ENCODE results near the gene ELAVL1. TPM values are rescaled to one million over a fixed set of nuclear protein-coding genes. Genes with fewer than 3 reads are reported as not detected.
"Not testable (repeated sequence)": the region's sequence is repeated elsewhere in the genome, so short reads cannot be mapped to it uniquely, and the experiment has no call there.

The ELAVL1 gene
- total RNA-seq, 1 donor from 2014 or later = 53.3 TPM

DNA sequence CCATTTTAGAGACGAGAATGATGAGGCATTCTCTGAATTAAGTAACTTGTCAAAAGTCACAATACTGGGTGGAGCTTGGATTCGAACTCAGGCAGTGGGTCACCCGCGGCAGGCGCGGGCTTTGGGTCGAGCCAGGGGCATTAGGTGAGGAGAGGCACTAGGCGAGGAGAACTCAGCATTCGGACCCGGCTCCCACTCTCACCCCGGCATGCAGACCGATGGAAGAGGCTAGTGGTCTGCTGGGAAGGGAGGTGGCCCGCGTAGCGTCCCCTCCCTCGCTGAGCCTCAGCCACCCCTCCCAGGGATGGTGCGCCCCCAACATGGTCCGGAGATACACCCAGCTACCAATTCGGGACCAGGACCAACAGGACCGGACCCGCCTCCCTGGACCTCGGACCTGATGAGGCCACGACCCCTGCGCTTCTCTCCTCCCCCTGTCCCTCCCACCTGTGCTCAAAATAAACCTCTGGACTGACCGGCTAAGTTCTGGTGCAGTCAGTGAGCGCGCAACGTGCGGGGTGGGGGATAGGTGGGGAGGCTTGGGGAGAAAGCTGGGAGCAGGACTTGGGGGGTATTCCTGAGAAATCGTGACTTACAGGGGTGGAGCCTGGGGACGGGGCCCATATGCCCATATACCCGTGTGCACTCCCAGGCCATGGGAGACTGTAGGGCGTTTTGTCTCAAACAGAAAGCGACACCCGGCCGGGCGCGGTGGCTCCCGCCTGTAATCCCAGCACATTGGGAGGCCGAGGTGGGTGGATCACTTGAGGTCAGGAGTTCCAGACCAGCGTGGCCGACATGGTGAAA is 86.6 kb downstream of the ELAVL1 start:
- ATAC-seq (no peak), DNase-seq (no peak)
- intact Hi-C loops (cut with micrococcal nuclease) = no loop called here

DNA sequence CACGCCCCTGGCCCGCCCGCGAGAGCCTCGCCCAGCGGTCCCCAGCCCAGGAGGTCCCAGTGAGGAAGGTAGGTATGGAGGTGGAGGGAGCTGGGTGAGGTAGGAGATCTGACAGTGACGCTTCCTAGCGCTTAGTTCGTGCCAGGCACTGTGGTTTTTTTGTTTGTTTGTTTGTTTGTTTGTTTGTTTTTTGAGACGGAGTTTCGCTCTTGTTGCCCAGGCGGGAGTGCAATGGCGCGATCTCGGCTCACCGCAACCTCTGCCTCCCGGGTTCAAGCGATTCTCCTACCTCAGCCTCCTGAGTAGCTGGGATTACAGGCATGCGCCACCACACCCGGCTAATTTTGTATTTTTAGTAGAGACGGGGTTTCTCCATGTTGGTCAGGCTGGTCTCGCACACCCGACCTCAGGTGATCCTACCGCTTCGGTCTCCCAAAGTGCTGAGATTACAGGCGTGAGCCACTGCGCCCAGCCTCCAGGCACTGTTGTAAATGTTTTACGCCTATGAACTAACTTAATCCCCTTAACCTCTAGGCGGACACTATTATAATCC is 87.3 kb downstream of the ELAVL1 start:
- ATAC-seq; intact Hi-C loops (cut with micrococcal nuclease); DNase-seq: not testable (repeated sequence)

DNA sequence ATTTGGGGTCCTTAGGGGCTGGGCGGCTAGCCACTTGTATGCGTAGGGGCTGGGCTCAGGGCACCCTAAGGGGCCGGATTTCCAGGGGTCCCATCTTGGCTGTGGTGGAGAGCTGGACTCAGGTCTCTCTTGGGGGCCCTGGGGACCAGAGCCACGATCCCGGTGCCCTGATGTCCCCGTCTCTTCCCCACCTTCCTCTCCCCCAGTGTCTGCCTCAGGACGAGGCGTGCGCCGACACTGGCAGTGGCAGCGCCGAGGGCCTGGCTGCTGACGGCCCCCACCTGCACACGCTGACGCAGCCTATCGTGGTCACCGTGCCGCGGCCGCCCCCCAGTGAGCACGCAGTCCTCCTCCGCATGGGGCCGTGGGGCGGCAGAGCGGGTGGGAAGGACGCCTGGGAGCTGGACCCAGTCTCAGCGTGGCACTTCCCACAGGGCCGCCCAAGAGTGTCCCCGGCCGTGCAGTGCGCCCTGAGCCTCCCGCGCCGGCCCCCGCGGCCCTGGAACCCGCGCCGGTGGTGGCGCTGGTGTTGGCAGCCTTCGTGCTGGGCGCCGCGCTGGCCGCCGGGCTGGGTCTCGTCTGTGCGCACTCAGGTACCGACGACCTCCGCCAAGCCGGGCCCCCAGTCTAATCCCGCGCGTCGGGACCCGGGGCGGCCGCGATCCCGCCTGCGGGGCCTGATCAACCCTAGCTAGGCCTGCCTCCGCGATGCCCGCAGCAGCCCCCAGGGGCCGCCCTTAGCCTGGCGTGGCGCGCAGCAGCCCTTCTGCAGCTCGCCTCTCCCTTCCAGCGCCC is 88.0 kb downstream of the ELAVL1 start:
- ATAC-seq = peak; percentile 17
- DNase-seq = peak; percentile 77
- intact Hi-C loops (cut with micrococcal nuclease) = no loop called here

DNA sequence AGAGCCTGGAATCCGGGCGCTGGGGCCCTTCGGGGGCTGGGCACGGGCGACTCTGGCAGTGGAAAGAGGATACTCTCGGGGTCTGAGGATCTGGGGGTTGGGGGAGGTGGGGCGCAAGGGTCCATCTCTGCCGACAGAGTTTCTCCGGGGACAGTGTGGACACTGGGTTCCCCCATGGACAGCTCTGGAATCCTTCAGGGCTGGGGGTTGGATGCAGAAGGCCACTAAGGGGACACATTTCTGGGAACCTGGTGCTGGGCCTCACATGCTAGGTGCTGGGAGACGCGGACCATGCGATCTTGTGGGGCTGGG is 88.5 kb downstream of the ELAVL1 start:
- ATAC-seq = no peak
- DNase-seq = no peak
- intact Hi-C loops (cut with micrococcal nuclease) = no loop called here

DNA sequence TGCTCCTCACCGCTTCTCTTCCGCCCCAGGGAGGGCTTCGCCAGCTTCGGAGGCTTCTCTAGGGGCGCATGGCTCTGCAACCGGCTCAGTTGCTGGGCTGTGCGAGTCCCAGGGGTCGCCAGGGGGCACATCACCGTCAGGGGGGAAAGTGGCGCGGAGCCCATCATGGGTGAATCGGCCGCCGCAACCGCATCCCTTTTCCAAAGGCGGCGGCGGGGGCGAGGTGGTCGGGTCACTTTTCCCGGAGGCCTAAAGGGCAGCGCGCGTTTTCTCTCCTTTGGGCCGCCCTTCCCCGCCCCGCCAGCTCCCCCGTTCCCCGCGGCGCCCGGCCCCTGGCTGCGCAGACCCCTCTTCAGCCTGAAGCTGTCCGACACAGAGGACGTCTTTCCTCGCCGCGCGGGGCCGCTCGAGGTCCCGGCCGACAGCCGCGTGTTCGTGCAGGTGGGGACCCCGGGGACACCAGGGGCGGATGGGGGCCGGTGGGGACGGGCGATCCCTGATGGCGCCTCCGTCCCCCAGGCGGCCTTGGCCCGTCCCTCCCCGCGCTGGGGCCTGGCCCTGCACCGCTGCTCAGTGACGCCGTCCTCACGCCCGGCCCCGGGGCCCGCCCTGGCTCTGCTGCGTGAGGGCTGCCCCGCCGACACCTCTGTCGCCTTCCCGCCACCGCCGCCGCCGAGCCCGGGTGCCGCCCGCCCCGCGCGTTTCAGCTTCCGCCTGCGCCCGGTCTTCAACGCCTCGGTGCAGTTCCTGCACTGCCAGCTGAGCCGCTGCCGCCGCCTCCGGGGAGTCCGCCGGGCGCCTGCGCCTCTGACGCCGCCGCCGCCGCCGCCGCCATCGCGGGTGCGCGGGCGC is 89.1 kb downstream of the ELAVL1 start:
- ATAC-seq = no peak
- peak; percentile 54 for DNase-seq
- intact Hi-C loops (cut with micrococcal nuclease) = no loop called here

DNA sequence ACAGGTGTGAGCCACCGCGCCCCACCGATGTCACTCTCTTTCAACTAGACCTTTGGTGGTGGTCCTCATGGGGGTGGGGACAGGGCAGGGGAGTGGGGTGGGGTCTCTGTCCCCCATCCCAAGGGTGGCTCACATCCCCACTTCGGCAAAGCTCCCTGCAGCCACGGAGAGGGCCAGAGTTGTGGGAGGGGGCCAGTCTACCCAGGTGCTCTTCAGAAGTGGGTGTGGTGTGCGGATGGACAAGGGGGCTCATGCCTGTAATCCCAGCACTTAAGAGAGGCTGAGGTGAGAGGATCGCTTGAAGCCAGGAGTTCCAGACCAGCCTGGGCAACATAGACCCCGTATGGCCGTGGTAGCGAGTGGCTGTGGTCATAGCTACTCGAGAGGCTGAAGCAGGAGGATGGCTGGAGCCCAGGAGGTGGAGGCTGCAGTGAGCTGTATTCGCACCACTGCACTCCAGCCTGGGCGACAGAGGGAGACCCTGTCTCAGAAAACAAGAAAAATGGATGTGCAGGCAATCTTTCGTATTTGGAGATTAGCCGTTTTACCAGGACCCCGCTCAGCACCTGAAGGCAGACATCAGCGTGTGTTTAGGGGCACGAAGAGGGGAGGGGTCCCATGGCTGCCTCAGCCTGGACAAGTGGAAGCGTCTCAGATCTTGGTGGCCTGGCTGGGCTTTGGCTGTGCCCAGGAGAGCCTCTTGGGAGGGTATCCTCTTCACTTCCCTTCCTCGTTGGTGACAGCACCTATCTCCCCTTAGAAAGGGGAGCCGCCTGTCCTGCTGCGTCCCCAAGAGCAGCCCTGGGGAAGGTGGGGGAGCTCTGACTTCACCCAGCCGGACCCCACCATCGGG is 90.0 kb downstream of the ELAVL1 start:
- intact Hi-C loops (cut with micrococcal nuclease) = no loop called here
- no peak for ATAC-seq
- no peak for DNase-seq

DNA sequence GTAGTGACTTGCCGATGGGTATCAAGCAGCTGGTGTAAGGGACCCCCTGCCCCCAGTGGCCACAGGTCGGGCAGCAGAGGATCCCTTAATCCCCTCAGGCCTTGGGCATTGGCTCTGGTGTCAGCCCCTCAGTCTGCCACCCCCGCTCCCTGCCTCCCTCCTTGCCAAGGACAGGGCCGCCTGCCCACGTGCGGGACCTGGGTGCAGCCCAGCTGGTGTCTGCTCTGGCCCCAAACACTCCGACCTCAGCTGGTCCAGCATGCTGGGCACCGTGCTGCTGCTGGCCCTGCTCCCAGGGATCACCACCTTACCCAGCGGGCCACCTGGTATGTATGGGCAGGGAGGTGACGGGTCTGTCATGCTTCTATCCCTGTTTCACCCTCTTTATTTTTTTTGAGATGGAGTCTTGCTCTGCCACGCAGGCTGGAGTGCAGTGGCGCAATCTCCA is 90.8 kb downstream of the ELAVL1 start, which contains the start of gene TGFBR3L:
Gene TGFBR3L (plus strand): TSS at position 233 of the 448 bp plus-strand sequence.
- intact Hi-C loops (cut with micrococcal nuclease) = no loop called here
- DNase-seq (no peak), ATAC-seq (no peak)

DNA sequence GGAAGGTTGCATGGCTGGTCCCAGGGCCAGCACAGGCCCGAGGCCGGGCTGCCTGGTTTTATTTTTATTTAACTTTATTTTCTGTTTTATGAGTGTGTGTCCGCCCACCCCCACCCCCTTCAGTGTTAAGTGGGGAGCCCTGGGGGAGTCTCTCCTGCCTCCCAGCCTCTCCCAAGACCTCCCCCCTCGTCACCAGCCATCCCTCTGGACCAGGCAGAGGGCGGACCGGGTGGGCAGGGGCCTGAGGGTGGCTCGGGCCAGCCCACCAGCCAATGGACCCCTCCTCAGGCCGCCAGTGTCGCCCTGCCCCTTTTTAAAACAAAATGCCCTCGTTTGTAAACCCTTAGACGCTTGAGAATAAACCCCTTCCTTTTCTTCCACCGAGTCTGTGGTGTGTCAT is 91.3 kb downstream of the ELAVL1 start:
- intact Hi-C loops (cut with micrococcal nuclease) = no loop called here
- DNase-seq (no peak), ATAC-seq (no peak)

DNA sequence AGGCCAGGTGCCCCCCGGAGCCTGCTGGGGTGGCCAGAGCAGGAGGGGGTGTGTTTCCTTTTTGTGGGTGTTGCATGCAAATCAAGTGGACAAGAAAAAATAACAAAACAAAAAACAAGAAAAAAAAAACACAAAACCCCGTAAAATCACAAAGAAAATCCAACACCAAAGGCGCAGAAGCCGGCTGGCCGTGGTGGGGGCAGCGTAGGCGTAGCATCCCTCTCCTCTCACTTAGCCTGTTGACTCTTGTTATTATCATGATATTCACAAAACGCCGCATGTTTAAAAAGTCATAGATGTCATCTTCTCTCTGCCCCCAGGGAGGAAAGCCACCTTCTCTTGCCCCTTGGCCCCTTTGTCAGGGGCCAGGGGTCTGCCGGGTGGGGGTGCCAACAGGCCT is 91.8 kb downstream of the ELAVL1 start:
- DNase-seq (no peak), ATAC-seq (no peak)
- intact Hi-C loops (cut with micrococcal nuclease) = no loop called here

DNA sequence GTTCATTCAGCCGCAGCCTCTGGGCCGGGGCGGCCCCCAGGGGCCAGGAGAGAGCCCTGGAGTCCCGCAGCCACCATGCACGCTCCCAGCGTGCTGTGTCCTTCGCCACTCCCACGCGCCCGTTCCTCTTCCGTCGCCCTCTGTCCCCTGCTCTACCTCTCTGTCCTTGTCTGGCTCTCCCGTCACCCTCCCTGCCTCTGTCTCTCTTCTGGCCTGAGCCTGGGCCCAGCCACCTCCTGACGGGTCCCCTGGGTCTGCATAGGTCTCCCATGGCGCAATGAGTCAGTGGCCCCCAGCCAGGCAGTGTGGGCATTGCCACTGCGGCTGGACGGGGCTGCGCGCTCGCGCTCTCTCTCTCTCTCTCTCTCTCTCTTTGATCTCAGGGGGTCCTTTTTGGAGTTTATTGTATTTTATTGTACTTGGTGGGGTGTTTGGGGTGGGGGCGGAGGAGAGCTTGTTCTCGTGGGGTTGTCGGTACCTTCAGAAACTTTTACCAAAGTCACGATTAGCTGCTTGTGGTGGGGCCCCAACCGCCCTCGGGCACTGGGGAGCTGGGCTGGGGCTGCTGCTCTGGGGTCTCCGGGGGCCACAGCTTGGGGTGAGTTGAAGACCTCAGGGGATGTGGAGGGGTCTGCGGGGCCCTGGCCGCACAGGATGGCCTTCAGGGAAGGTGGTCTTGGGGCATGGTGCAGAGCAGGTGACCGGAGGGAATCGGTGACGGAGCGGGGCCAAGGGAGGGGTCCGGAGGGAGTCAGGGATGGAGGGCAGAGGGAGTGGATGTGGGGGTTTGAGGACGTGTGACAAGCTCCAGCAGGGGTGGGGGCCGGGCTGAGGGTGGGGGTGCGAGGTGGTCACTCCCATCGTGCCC is 92.5 kb downstream of the ELAVL1 start:
- intact Hi-C loops (cut with micrococcal nuclease) = no loop called here

DNA sequence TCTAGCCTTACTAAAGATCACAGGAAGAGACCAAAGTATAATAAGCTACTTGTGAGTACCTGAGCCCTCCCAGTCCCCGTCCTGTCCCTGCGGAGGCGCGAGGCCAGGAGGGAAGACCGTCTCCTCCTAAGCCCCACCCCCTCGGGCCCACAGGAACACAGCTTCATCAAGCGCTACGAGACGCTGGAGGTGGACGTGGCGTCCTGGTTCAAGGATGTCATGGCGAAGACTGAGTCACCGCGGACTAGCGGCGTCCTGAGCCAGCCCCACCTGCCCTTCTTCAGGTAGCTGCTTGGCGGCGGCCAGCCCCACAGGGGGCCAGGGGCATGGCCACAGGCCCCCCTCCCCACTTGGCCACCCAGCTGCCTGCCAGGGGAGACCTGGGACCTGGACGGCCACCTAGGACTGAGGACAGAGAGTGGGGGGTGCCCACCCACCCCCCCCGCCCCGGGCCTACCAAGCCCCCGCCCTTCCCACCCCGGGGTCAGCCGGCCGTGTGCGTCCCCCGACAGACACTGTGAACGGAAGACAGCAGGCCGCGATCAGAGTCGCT is 93.2 kb downstream of the ELAVL1 start:
- intact Hi-C loops (cut with micrococcal nuclease) = no loop called here
- ATAC-seq = no peak

More for the DNA sequence above, 92.5 kb downstream of the ELAVL1 start:
- no peak for ATAC-seq
- no peak for DNase-seq

DNA sequence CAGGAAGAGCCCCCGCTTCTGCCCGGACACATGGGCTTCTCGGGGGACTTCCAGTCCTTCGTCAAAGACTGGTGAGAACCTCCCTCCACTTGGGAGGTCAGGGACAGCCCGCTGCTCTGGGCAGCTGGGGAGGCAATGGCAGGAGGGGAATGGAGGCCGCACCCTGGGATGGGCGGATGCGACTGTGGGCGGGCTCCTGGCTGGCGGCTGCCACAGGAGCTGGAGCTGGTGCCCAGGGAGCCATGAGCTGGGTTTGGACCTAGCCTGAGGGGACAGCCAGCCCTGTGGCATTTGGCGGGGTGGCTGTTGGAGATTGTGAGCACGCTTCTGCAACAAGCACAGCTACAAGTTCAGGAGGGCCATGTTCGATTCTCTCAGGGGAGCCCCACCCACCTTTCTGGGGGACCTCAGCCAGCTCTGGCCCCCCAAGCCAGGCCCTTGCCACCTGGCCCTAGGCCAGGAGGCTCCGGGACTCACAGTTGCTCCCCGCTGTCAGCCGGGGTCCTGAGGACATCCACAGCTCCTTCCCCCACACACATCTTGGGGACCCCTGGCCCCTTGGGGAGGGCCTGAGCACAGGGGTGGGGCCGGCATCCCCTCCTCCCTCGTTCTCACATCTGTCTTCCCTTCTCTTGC is 93.8 kb downstream of the ELAVL1 start:
- ATAC-seq (no peak), DNase-seq (no peak)
- intact Hi-C loops (cut with micrococcal nuclease) = no loop called here

More for the DNA sequence above, 93.2 kb downstream of the ELAVL1 start:
- DNase-seq = no peak

DNA sequence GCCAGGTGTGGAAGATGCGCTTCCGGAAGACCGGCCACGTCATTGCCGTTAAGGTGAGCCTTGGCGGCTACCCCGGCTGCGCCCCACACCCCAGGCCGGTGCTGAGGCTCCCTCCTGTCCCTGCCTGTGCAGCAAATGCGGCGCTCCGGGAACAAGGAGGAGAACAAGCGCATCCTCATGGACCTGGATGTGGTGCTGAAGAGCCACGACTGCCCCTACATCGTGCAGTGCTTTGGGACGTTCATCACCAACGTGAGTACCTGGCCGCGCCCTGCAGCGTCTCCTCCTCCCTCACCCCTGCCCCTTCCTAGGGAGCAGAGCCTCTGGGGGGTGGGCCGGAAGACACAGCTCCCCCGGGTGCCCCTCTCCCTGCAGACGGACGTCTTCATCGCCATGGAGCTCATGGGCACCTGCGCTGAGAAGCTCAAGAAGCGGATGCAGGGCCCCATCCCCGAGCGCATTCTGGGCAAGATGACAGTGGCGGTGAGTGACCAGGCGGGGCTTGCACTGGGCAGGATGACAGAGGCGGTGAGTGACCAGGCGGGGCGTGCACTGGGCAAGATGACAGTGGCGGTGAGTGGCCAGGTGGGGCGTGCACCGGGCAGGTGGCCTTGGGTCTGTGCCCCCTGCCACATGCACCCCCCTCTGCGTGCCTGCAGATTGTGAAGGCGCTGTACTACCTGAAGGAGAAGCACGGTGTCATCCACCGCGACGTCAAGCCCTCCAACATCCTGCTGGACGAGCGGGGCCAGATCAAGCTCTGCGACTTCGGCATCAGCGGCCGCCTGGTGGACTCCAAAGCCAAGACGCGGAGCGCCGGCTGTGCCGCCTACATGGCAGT is 94.9 kb downstream of the ELAVL1 start:
- intact Hi-C loops (cut with micrococcal nuclease) = no loop called here
- DNase-seq (no peak), ATAC-seq (no peak)

DNA sequence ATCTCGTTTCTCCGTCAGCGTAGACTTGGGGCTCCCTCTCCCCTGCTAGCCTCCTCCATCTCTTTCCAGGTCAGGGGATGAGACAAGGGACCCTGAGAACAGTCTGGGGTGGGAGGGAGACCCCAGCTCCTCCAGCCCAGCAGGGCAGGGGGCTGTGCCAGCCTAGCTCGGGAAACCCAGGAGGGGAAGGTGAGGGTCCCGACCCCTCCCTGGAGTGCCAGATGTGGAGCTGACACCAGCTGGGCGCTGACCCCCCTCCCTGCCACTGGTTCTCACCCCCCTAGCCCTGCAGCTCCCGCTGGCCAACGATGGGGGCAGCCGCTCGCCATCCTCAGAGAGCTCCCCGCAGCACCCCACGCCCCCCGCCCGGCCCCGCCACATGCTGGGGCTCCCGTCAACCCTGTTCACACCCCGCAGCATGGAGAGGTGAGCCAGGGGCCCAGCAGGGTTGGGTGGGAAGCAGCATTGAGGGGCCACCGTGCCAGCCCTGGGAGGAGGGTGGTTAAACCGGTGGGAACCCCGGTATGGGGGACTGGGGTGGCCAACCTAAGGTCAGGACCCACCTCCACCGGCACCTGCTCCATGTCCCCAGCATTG is 95.9 kb downstream of the ELAVL1 start:
- DNase-seq = peak; percentile 23
- no peak for ATAC-seq
- intact Hi-C loops (cut with micrococcal nuclease) = no loop called here

DNA sequence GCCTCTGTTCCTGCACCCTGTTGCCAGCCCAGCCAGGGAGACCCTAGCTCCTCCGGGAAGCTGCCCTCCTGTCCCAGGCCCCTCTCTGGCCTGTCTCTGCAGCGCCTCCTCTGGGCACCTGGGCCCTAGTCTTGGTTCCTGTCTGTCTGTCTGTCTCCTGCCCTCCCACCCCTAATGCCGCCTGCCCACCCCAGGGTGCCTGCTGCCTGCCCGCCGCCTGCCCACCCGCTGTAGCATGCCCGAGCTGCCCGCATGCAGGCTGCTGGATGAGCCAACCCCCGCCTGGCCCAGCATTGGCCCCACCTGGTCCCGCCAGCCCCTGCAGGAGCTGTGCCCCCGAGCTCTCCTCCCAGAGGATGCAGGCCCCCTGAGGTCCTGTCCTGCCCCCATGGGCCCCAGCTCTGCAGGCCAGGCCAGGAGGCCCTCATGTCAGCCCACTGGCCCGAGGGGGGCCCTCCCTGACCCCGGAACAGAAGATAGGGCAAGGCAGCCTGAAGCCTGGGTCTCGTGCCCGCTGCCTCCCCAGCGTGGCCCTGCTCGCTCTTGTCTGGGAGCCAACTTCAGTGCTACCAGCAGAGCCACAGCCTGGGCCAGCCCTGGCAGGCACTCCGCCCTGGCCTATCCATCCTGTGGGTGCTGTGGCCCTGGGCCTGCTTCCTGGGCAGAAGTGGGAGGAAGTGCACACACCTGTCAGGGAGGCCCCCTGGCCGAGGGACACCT is 96.5 kb downstream of the ELAVL1 start:
- no peak for ATAC-seq
- peak; percentile 36 for DNase-seq
- intact Hi-C loops (cut with micrococcal nuclease) = no loop called here
